Spleen (tissue), 7 donors: ENCODE measurements around the gene TNFSF15.

Experiments used
- POLR2A ChIP-seq, 3 donors: fragments of 450-650 bp; IDR thresholded peaks; one replicate each; pipeline ENCODE4 v1.5.1; 2017; ENCODE audit warnings: antibody characterized with exemption in 3 of 3, mild to moderate bottlenecking in 1 of 3
- TF ChIP-seq, protein P1 (sequence below), 11 experiments: fragments of 200-600 bp in 7 of 11; fragments of 450-650 bp in 4 of 11; sonication (generic) in 4 of 11; IDR thresholded peaks in 8 of 11; conservative IDR thresholded peaks in 3 of 11; 1 replicate in 7 of 11; 2 replicates in 4 of 11; pipeline versions ENCODE4 v1.4.0 to v1.8.0; 2016 to 2021; ENCODE audit warnings: antibody characterized with exemption in 11 of 11, inconsistent platforms in 4 of 11, mild to moderate bottlenecking in 1 of 11
- donor health status: DM: no; HTN: no; CAD: no; lungs with moderate emphysema.
- donor health status: DM: no; HTN: no; CAD: no.
- donor health status: DM: no; HTN: no; CAD: no.

DNA sequence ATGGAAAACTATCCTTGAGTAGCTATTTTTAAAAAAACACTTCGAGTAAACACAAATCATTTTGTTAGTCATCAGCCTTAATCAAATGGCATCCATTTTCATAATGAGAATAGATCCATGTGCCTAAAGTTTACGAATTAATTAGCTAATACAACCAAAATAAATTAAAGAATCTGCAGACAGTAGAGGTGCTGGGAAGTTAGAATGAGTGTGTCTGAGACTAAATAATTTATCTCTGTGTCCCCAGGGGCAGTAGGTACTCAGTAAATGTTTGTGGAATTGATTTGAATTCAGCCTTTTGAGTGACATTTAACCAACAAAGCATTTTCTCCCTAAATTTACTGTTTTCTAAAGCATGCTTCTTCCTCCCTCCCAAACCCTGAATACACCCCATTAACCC, 18.6 kb downstream of the TNFSF15 start:
- TF ChIP-seq POLR2A (IDR thresholded peaks at IDR 0.05): no peak
- TF ChIP-seq, protein P1, sequence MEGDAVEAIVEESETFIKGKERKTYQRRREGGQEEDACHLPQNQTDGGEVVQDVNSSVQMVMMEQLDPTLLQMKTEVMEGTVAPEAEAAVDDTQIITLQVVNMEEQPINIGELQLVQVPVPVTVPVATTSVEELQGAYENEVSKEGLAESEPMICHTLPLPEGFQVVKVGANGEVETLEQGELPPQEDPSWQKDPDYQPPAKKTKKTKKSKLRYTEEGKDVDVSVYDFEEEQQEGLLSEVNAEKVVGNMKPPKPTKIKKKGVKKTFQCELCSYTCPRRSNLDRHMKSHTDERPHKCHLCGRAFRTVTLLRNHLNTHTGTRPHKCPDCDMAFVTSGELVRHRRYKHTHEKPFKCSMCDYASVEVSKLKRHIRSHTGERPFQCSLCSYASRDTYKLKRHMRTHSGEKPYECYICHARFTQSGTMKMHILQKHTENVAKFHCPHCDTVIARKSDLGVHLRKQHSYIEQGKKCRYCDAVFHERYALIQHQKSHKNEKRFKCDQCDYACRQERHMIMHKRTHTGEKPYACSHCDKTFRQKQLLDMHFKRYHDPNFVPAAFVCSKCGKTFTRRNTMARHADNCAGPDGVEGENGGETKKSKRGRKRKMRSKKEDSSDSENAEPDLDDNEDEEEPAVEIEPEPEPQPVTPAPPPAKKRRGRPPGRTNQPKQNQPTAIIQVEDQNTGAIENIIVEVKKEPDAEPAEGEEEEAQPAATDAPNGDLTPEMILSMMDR (IDR thresholded peaks at IDR 0.05 in 8 of 11, conservative IDR thresholded peaks at IDR 0.05 in 3 of 11): no peak
